Nucleus accumbens (tissue), 56 donors: ENCODE measurements around the gene EFNA1.

ENCODE experiments used
- DNase-seq, 56 donors: peaks; one replicate each; lab custom pipeline; 2025; lab: John Stamatoyannopoulos, UW

The EFNA1 gene, protein sequence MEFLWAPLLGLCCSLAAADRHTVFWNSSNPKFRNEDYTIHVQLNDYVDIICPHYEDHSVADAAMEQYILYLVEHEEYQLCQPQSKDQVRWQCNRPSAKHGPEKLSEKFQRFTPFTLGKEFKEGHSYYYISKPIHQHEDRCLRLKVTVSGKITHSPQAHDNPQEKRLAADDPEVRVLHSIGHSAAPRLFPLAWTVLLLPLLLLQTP

DNA sequence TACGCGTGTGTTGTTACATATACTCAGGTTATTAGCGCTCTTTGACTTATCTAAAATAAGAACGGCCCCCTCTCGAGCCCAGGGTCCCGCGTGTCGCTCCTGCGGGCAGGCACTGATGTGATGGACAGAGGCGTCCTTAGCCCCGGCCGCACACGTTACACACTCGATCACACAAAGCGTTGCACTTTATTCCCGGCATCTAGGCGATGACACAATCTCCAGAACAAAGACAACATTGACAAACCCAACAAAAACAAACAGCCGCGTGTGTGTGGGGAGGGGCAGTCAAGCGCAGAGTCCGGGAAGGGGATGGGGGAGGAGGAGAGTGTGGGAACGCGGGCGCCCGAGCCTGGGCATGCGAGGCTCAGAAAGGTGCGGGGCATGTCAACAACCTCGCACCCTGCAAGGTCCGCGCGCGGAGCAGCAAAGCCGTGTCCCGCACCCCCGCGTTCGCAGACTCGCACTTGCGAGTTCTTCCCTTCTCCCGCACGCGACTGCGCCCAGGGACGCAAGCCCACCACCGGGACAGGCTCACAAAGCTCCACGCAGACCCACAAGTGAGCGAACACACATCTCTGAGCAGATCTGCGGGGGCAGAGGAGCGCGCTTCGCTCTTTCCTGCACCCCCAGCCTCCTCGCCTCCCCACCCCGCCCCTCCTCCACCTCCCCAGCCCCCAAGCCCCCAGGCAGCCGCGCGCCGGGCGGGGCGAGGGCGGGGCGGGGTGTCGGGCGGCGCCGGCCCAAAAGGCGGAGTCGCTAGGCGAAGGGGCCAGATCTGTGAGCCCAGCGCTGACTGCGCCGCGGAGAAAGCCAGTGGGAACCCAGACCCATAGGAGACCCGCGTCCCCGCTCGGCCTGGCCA, at the start of gene EFNA1:
Gene EFNA1, plus strand, starts transcription at position 772 of the 862 bp plus-strand sequence. CDS start 102 bp downstream, outside the sequence.
- peak in 55 of 56 donors; percentile 54 to 95 (median 86) for DNase-seq

DNA sequence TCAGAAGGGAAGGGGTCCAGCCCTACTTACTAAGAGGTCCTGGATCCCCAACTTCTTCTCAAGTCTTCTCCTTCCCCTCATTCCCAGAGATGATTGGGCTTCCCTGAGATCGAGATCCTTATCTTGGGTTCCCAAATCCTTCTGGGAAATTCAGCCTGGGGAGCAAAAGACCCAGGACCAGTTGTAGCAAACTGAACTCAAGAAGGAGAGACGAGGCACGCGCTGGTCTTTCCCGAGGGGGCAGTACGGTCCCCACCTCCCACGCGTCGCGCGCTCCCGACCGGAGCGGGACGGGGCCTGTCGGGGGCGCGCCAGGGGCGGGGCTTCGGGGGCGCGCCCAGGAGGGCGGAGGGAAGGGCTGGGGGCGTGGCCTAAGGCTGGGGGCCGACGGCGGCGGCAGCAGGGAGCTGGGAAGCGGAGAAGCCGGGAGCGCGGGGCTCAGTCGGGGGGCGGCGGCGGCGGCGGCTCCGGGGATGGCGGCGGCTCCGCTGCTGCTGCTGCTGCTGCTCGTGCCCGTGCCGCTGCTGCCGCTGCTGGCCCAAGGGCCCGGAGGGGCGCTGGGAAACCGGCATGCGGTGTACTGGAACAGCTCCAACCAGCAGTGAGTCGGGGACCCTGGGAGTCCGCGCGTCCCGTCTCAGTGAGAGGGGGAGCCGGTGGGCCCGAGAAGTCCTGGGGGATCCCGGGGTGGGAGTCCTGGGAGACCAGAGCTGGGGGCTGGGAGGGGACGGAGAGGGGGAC, 49.0 kb upstream of the EFNA1 start, which contains the start of gene EFNA3:
Gene EFNA3, plus strand, starts transcription at position 369 of the 741 bp plus-strand sequence. Its CDS starts 105 bp downstream, at position 474.
- peak in 48 of 56 donors; percentile 11 to 88 (median 58) for DNase-seq

- peak in 1 of 56 donors; percentile 35 for DNase-seq
Measured at GRCh38 chr1:155079210-155079486, 48.5 kb upstream of the EFNA1 start.

GRCh38 chr1:155079487-155080311, 48.0 kb upstream of the EFNA1 start:
- DNase-seq: peak in 4 of 56 donors; percentile 8 to 39 (median 35)

DNA sequence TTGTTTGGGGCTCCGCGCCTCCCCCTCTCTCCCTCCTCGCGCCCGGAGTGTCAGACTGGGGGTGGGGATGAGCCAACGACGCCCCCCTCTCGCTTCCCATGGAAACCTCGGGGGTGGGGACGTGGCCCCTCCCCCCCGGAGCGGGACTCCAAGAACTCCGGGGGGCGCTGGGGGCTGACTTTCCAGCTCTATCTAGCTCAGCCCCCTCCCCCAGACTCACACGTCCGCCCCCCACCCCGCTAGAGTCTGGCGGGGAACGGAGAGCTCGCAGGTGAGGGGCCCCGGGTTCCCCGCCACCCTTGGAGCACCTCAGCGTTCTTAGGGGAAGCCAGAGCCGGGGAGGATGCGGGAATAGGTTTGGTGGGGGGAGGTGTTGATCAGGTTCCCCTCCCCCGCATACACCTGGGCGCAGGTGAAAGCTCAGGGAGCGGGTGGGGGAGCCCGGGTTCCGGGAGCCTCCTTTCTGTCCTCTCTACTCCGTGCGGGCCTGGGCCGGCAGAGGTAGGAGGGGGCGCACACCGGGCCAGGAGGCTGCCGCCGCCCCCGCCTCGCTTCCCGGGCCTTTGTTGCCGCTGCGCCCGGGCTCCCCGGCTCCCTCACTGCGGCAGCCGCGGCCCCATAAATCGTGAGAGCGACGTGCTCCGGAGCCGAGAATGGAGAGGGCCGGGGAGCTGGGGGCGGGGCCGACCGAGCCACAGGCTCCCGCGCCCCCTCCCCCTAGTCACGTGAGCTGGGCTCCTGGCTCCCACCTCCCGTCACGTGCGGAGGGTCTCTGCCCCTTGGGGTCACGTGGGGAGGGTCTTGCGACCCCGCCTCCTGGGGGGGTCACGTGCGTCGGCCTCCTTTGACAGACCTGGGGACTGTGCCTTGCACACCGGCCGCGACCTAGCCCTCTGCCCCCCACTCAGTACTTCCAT, 47.1 kb upstream of the EFNA1 start:
- peak in 14 of 56 donors; percentile 9 to 62 (median 27) for DNase-seq

DNA sequence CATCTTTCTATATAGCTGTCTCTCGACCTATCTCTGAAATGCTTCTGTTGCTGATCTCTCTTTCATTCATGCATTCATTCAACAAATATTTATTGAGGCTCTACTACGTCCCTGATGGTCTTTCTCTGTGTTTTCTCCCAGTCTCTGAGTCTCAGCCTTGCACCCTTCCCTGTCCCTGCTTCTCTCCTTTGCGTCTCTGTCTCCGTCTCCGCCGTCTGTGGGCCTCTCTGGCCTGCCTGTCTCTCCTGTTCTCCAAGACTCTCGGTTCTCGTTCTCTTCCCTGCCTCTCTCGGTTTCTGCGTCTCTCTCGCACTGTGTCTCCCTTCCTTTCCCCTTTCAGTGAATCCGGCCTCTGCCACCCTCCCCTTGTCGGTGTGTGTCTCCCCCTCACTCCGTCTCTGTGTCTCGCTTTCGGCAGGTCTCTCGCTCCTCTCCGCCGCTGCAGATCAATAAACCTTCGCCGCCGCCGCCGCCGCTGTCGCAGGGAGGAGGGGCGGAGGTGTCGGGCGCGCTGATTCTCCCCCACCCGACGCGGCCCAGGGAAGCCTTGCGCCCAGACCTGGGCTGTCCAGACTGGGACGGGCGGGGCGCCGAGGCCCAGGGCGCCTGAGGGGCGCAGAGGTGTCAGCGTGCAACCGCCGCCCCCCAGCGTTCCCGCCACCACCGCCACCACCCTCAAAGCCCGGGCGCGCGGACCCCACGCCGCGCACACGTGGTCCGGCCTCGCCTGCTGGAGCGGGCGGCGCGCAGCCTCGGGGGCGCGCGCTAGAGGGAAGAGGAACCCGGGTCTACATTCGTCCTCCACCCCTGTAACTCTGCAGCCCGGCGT, 46.0 kb upstream of the EFNA1 start:
- DNase-seq: peak in 17 of 56 donors; percentile 9 to 64 (median 34)

- peak in 13 of 56 donors; percentile 9 to 63 (median 22) for DNase-seq
Measured at GRCh38 chr1:155082301-155083051, 45.2 kb upstream of the EFNA1 start.

GRCh38 chr1:155083052-155083541, 44.6 kb upstream of the EFNA1 start:
- DNase-seq: no peak

- DNase-seq: peak in 23 of 56 donors; percentile 12 to 67 (median 37)
Measured at GRCh38 chr1:155083865-155084721, 43.6 kb upstream of the EFNA1 start.

GRCh38 chr1:155084722-155085503, 42.8 kb upstream of the EFNA1 start:
- DNase-seq: peak in 55 of 56 donors; percentile 66 to 97 (median 91)

- peak in 12 of 56 donors; percentile 32 to 58 (median 46) for DNase-seq
Measured at GRCh38 chr1:155085504-155086127, 42.1 kb upstream of the EFNA1 start.

- peak in 37 of 56 donors; percentile 20 to 79 (median 46) for DNase-seq
Measured at GRCh38 chr1:155086128-155086741, 41.4 kb upstream of the EFNA1 start.

GRCh38 chr1:155086856-155087535, 40.7 kb upstream of the EFNA1 start:
- no peak for DNase-seq
